Trophoblast cell (in vitro differentiated cells and primary cell): ENCODE data around the gene MTREX.

Source experiments
- DNase-seq, 2 donors: peaks; one replicate each; pipeline ENCODE4 v3.0.0-alpha.2; 2016
- H2AFZ ChIP-seq: 2 replicates; pipeline ENCODE4 v1.6.1; 2013; ENCODE audit warnings: low read length, moderate library complexity, mild to moderate bottlenecking; ENCODE audit not compliant: insufficient read depth, poor library complexity
- H2AK5ac ChIP-seq: 2 replicates; pipeline ENCODE4 v1.6.1; 2013; ENCODE audit warnings: mild to moderate bottlenecking, low read length
- H2BK120ac ChIP-seq: 2 replicates; pipeline ENCODE4 v1.6.1; 2013; ENCODE audit warnings: low read length, mild to moderate bottlenecking, moderate library complexity; ENCODE audit not compliant: insufficient read depth, poor library complexity
- H2BK12ac ChIP-seq: 2 replicates; pipeline ENCODE4 v1.6.1; 2013; ENCODE audit warnings: mild to moderate bottlenecking, low read length, moderate library complexity
- H2BK5ac ChIP-seq: 2 replicates; pipeline ENCODE4 v1.6.1; 2013; ENCODE audit warnings: low read length, low read depth, moderate library complexity, mild to moderate bottlenecking; ENCODE audit not compliant: poor library complexity
- H3K14ac ChIP-seq: 2 replicates; pipeline ENCODE4 v1.6.1; 2013; ENCODE audit warnings: mild to moderate bottlenecking, low read length
- H3K18ac ChIP-seq: 2 replicates; pipeline ENCODE4 v1.6.1; 2013; ENCODE audit warnings: mild to moderate bottlenecking, low read length
- H3K23ac ChIP-seq: 2 replicates; pipeline ENCODE4 v1.6.1; 2013; ENCODE audit warnings: low read length
- H3K27ac ChIP-seq: 2 replicates; pipeline ENCODE4 v1.5.1; 2013; ENCODE audit warnings: low read depth, mild to moderate bottlenecking, inconsistent platforms, low read length, moderate library complexity
- H3K27me3 ChIP-seq: 2 replicates; pipeline ENCODE4 v1.6.1; 2013; ENCODE audit warnings: inconsistent platforms, mild to moderate bottlenecking, low read length, moderate library complexity; ENCODE audit not compliant: insufficient read depth
- H3K36me3 ChIP-seq, 2 experiments: 1 replicate in 1 of 2; 2 replicates in 1 of 2; pipeline ENCODE4 v1.6.1; 2013; ENCODE audit warnings: low read length in 2 of 2, mild to moderate bottlenecking in 2 of 2, moderate library complexity in 1 of 2; ENCODE audit not compliant: insufficient read depth in 2 of 2, control insufficient read depth in 1 of 2
- H3K4ac ChIP-seq: 2 replicates; pipeline ENCODE4 v1.6.1; 2013; ENCODE audit warnings: low read depth, mild to moderate bottlenecking, low read length, moderate library complexity
- H3K4me1 ChIP-seq, 2 experiments: 1 replicate in 1 of 2; 2 replicates in 1 of 2; pipeline ENCODE4 v1.6.1; 2013; ENCODE audit warnings: low read length in 2 of 2, mild to moderate bottlenecking in 2 of 2, moderate library complexity in 1 of 2; ENCODE audit not compliant: insufficient read depth in 2 of 2, control insufficient read depth in 1 of 2
- H3K4me2 ChIP-seq: 2 replicates; pipeline ENCODE4 v1.6.1; 2013; ENCODE audit warnings: inconsistent platforms, mild to moderate bottlenecking, low read length, moderate library complexity
- H3K4me3 ChIP-seq: 2 replicates; pipeline ENCODE4 v1.5.1; 2013; ENCODE audit warnings: mild to moderate bottlenecking, low read depth, low read length, inconsistent platforms
- H3K79me1 ChIP-seq: one replicate; pipeline ENCODE4 v1.6.1; 2013; ENCODE audit warnings: low read length
- H3K79me2 ChIP-seq: 2 replicates; pipeline ENCODE4 v1.6.1; 2013; ENCODE audit warnings: low read length, mild to moderate bottlenecking; ENCODE audit not compliant: control insufficient read depth, insufficient read depth, poor library complexity
- H3K9ac ChIP-seq: 2 replicates; pipeline ENCODE4 v1.6.1; 2013; ENCODE audit warnings: mild to moderate bottlenecking, low read length
- H3K9me3 ChIP-seq: 2 replicates; pipeline ENCODE4 v1.6.1; 2013; ENCODE audit warnings: low read depth, mild to moderate bottlenecking, control low read depth, inconsistent platforms, low read length; ENCODE audit not compliant: insufficient read depth
- H4K12ac ChIP-seq: 2 replicates; pipeline ENCODE4 v1.6.1; 2013; ENCODE audit warnings: low read depth, mild to moderate bottlenecking, low read length, moderate library complexity
- H4K8ac ChIP-seq: 2 replicates; pipeline ENCODE4 v1.6.1; 2013; ENCODE audit warnings: low read depth, mild to moderate bottlenecking, low read length, moderate library complexity
- H4K91ac ChIP-seq: one replicate; pipeline ENCODE4 v1.6.1; 2013; ENCODE audit warnings: low read depth, mild to moderate bottlenecking, low read length, moderate library complexity
- WGBS: extraction: QIAGEN DNeasy Blood & Tissue Kit; methylation state at CpG from one replicate; pipeline ENCODE4 v1.1.7; 2013; ENCODE audit warnings: missing lambda C conversion rate; ENCODE audit not compliant: insufficient read length, insufficient coverage; ENCODE audit errors: extremely low coverage; 5-methylcytosine and 5-hydroxymethylcytosine counted together

The MTREX gene

GRCh38 chr5:55441107-55441771 is 133.4 kb downstream of the MTREX start:
- Histone ChIP-seq H3K27ac (peak overlapping the region; percentile 12), H3K79me2 (no peaks in the 10 kb centered on the region), H4K12ac (no peak overlapping the region), H3K9ac (no peak overlapping the region), H3K27me3 (no peaks in the 10 kb centered on the region), H3K18ac (no peak overlapping the region), H3K79me1 (peaks cover 11% of the 10 kb centered on the region), H2BK12ac (no peak overlapping the region), H3K4me2 (no peak overlapping the region), H3K4ac (no peak overlapping the region), H3K14ac (no peak overlapping the region), H4K91ac (no peak overlapping the region), H2AK5ac (no peak overlapping the region), H3K36me3 (peaks cover 3 to 16% of the 10 kb centered on the region in 2 experiments), H2AFZ (no peak overlapping the region), H3K9me3 (no peaks in the 10 kb centered on the region), H2BK5ac (no peak overlapping the region), H3K4me1 (peaks cover 6 to 12% of the 10 kb centered on the region in 2 experiments), H4K8ac (no peak overlapping the region), H3K23ac (no peak overlapping the region), H3K4me3 (no peak overlapping the region), H2BK120ac (no peak overlapping the region)
- no CpG with 5 or more reads among the region's 3 CpGs for WGBS
- no peak for DNase-seq

GRCh38 chr5:55441954-55442353 is 134.2 kb downstream of the MTREX start:
- Histone ChIP-seq H2AFZ (no peak overlapping the region), H3K4me3 (no peak overlapping the region), H3K23ac (no peak overlapping the region), H2BK120ac (no peak overlapping the region), H3K27me3 (no peaks in the 10 kb centered on the region), H4K91ac (no peak overlapping the region), H3K9me3 (no peaks in the 10 kb centered on the region), H3K4me2 (no peak overlapping the region), H2BK5ac (no peak overlapping the region), H3K4me1 (peaks cover 6 to 12% of the 10 kb centered on the region in 2 experiments), H3K18ac (no peak overlapping the region), H3K4ac (no peak overlapping the region), H3K36me3 (peaks cover 2 to 11% of the 10 kb centered on the region in 2 experiments), H4K8ac (no peak overlapping the region), H4K12ac (no peak overlapping the region), H3K79me1 (peaks cover 11% of the 10 kb centered on the region), H3K79me2 (no peaks in the 10 kb centered on the region), H3K9ac (no peak overlapping the region), H3K27ac (no peak overlapping the region), H3K14ac (no peak overlapping the region), H2AK5ac (no peak overlapping the region), H2BK12ac (no peak overlapping the region)
- DNase-seq, result no peak
- WGBS, result no CpG with 5 or more reads among the region's 1 CpG

GRCh38 chr5:55445791-55446190 is 138.0 kb downstream of the MTREX start:
- Histone ChIP-seq H3K79me1 (no peaks in the 10 kb centered on the region), H2BK5ac (no peak overlapping the region), H3K4me3 (no peak overlapping the region), H2AFZ (no peak overlapping the region), H3K4me2 (no peak overlapping the region), H3K27ac (no peak overlapping the region), H3K23ac (no peak overlapping the region), H2BK120ac (no peak overlapping the region), H4K91ac (no peak overlapping the region), H3K4ac (no peak overlapping the region), H3K18ac (no peak overlapping the region), H2AK5ac (no peak overlapping the region), H3K27me3 (no peaks in the 10 kb centered on the region), H3K4me1 (peaks cover under 1 to 2% of the 10 kb centered on the region in 2 experiments), H3K79me2 (no peaks in the 10 kb centered on the region), H4K8ac (no peak overlapping the region), H4K12ac (no peak overlapping the region), H3K36me3 (peaks cover 2 to 9% of the 10 kb centered on the region in 2 experiments), H3K9me3 (no peaks in the 10 kb centered on the region), H3K9ac (no peak overlapping the region), H2BK12ac (no peak overlapping the region), H3K14ac (no peak overlapping the region)
- WGBS, result no CpG with 5 or more reads among the region's 3 CpGs
- no peak for DNase-seq

- WGBS, result no CpG with 5 or more reads among the region's 8 CpGs
Measured at GRCh38 chr5:55446640-55447351, 139.0 kb downstream of the MTREX start.

More at GRCh38 chr5:55446640-55447351, 139.0 kb downstream of the MTREX start:
- no peak overlapping the region for H3K23ac ChIP-seq
- H2AFZ ChIP-seq, result no peak overlapping the region
- H3K79me2 ChIP-seq, result peaks cover 2% of the 10 kb centered on the region
- DNase-seq, result no peak
- no peak overlapping the region for H2AK5ac ChIP-seq
- no peak overlapping the region for H3K4ac ChIP-seq
- H3K4me2 ChIP-seq, result no peak overlapping the region
- H2BK5ac ChIP-seq, result no peak overlapping the region
- H3K9ac ChIP-seq, result no peak overlapping the region
- H3K27me3 ChIP-seq, result no peaks in the 10 kb centered on the region
- H3K27ac ChIP-seq, result no peak overlapping the region
- H3K9me3 ChIP-seq, result no peaks in the 10 kb centered on the region
- H3K14ac ChIP-seq, result no peak overlapping the region
- H4K91ac ChIP-seq, result no peak overlapping the region
- no peak overlapping the region for H2BK12ac ChIP-seq
- H3K4me3 ChIP-seq, result no peak overlapping the region
- H2BK120ac ChIP-seq, result no peak overlapping the region
- peaks cover 2 to 3% of the 10 kb centered on the region in 2 experiments for H3K4me1 ChIP-seq
- no peak overlapping the region for H4K8ac ChIP-seq
- H4K12ac ChIP-seq, result no peak overlapping the region
- no peak overlapping the region for H3K18ac ChIP-seq
- H3K79me1 ChIP-seq, result no peaks in the 10 kb centered on the region
- peaks cover 0 to 2% of the 10 kb centered on the region in 2 experiments for H3K36me3 ChIP-seq
